Mesenchymal stem cell (in vitro differentiated cells and primary cell): Measurements from ENCODE around the gene PIP4K2A.
A peak's percentile ranks its signal among the peaks of the same experiment; 100 is the strongest.

Experiments
- DNase-seq: peaks from one replicate; pipeline ENCODE4 v3.0.0-alpha.2; 2013
- H2AFZ ChIP-seq: one replicate; pipeline ENCODE4 v1.6.1; 2013; ENCODE audit warnings: low read depth, mild to moderate bottlenecking, control low read depth, inconsistent platforms, low read length, moderate library complexity
- H2AK5ac ChIP-seq: 2 replicates; pipeline ENCODE4 v1.6.1; 2013; ENCODE audit warnings: low read length, moderate library complexity, mild to moderate bottlenecking, inconsistent platforms; ENCODE audit not compliant: severe bottlenecking
- H2BK120ac ChIP-seq: one replicate; pipeline ENCODE4 v1.6.1; 2013; ENCODE audit warnings: low read depth, mild to moderate bottlenecking, inconsistent platforms, low read length, moderate library complexity
- H2BK12ac ChIP-seq, 2 experiments: one replicate each; pipeline ENCODE4 v1.6.1; 2013; ENCODE audit warnings: inconsistent platforms in 2 of 2, low read length in 2 of 2, mild to moderate bottlenecking in 2 of 2, moderate library complexity in 2 of 2, control low read depth in 1 of 2
- H2BK15ac ChIP-seq: one replicate; pipeline ENCODE4 v1.6.1; 2013; ENCODE audit warnings: mild to moderate bottlenecking, low read depth, inconsistent platforms; ENCODE audit not compliant: poor library complexity, severe bottlenecking
- H2BK5ac ChIP-seq: 2 replicates; pipeline ENCODE4 v1.6.1; 2013; ENCODE audit warnings: low read depth, mild to moderate bottlenecking, low read length, control low read depth, inconsistent platforms; ENCODE audit not compliant: poor library complexity, severe bottlenecking
- H3K14ac ChIP-seq, 2 experiments: one replicate each; pipeline ENCODE4 v1.6.1; 2013; ENCODE audit warnings: inconsistent platforms in 2 of 2, low read length in 2 of 2, control low read depth in 1 of 2, mild to moderate bottlenecking in 1 of 2, moderate library complexity in 1 of 2
- H3K18ac ChIP-seq, 2 experiments: one replicate each; pipeline ENCODE4 v1.6.1; 2013; ENCODE audit warnings: inconsistent platforms in 2 of 2, low read length in 2 of 2, control low read depth in 1 of 2, low read depth in 1 of 2, mild to moderate bottlenecking in 1 of 2
- H3K23ac ChIP-seq, 2 experiments: one replicate each; pipeline ENCODE4 v1.6.1; 2013; ENCODE audit warnings: inconsistent platforms in 2 of 2, low read length in 2 of 2, mild to moderate bottlenecking in 2 of 2, moderate library complexity in 2 of 2, control low read depth in 1 of 2
- H3K27ac ChIP-seq: 2 replicates; pipeline ENCODE4 v1.5.1; 2013; ENCODE audit warnings: mild to moderate bottlenecking, moderate library complexity, low read length, control low read depth, inconsistent platforms; ENCODE audit not compliant: poor library complexity, severe bottlenecking
- H3K27me3 ChIP-seq, 2 experiments: 2 replicates each; pipeline versions ENCODE4 v1.6.1 to v1.7.0; 2013; ENCODE audit warnings: low read length in 2 of 2, mild to moderate bottlenecking in 2 of 2, moderate library complexity in 2 of 2, control low read depth in 1 of 2, inconsistent platforms in 1 of 2; ENCODE audit not compliant: control insufficient read depth in 1 of 2, insufficient read depth in 1 of 2
- H3K36me3 ChIP-seq, 2 experiments: 2 replicates each; pipeline versions ENCODE4 v1.6.1 to v1.7.0; 2013; ENCODE audit warnings: low read length in 2 of 2, control low read depth in 1 of 2, inconsistent platforms in 1 of 2, low read depth in 1 of 2, mild to moderate bottlenecking in 1 of 2; ENCODE audit not compliant: insufficient read depth in 2 of 2, control insufficient read depth in 1 of 2
- H3K4ac ChIP-seq, 2 experiments: one replicate each; pipeline ENCODE4 v1.6.1; 2013; ENCODE audit warnings: inconsistent platforms in 2 of 2, low read length in 2 of 2, mild to moderate bottlenecking in 2 of 2, moderate library complexity in 2 of 2, control low read depth in 1 of 2, low read depth in 1 of 2
- H3K4me1 ChIP-seq: 2 replicates; pipeline ENCODE4 v1.6.1; 2013; ENCODE audit warnings: low read depth, low read length, control low read depth; ENCODE audit not compliant: control insufficient read depth, insufficient read depth
- H3K4me2 ChIP-seq: 2 replicates; pipeline ENCODE4 v1.6.1; 2013; ENCODE audit warnings: low read length, mild to moderate bottlenecking, inconsistent platforms; ENCODE audit not compliant: poor library complexity, severe bottlenecking
- H3K4me3 ChIP-seq, 2 experiments: 2 replicates each; pipeline versions ENCODE4 v1.5.1 to v1.7.0; 2013; ENCODE audit warnings: low read length in 2 of 2, mild to moderate bottlenecking in 2 of 2, control low read depth in 1 of 2, low read depth in 1 of 2; ENCODE audit not compliant: insufficient read depth in 1 of 2
- H3K79me1 ChIP-seq: replicated peaks from 2 replicates; pipeline ENCODE4 v1.6.1; 2013; ENCODE audit warnings: mild to moderate bottlenecking, control low read depth, low read length, inconsistent platforms; ENCODE audit not compliant: poor library complexity, severe bottlenecking
- H3K9ac ChIP-seq: 2 replicates; pipeline ENCODE4 v1.7.0; 2013; ENCODE audit warnings: mild to moderate bottlenecking, low read length, moderate library complexity
- H3K9me3 ChIP-seq: 2 replicates; pipeline ENCODE4 v1.7.0; 2013; ENCODE audit warnings: mild to moderate bottlenecking, low read length; ENCODE audit not compliant: control insufficient read depth
- H4K8ac ChIP-seq: one replicate; pipeline ENCODE4 v1.6.1; 2013; ENCODE audit warnings: inconsistent platforms, mild to moderate bottlenecking, low read length, moderate library complexity
- H4K91ac ChIP-seq: one replicate; pipeline ENCODE4 v1.6.1; 2013; ENCODE audit warnings: mild to moderate bottlenecking, low read length, inconsistent platforms
- WGBS: methylation state at CpG from one replicate; pipeline ENCODE4 v1.1.7; 2013; ENCODE audit warnings: mixed read lengths; 5-methylcytosine and 5-hydroxymethylcytosine counted together

PIP4K2A gene

GRCh38 chr10:22704471-22704911, 9.9 kb downstream of the PIP4K2A start:
- Histone ChIP-seq H3K23ac (no peak overlapping the region), H3K27ac (no peak overlapping the region), H3K36me3 (peaks cover 0 to 4% of the 10 kb centered on the region in 2 experiments), H3K4me2 (no peak overlapping the region), H2AK5ac (no peak overlapping the region), H3K79me1 (peaks cover 26% of the 10 kb centered on the region), H3K18ac (no peak overlapping the region), H2BK5ac (no peak overlapping the region), H4K8ac (no peak overlapping the region), H3K14ac (no peak overlapping the region), H2AFZ (no peak overlapping the region), H3K9me3 (no peaks in the 10 kb centered on the region), H3K9ac (no peak overlapping the region), H4K91ac (no peak overlapping the region), H2BK15ac (no peak overlapping the region), H3K4ac (no peak overlapping the region), H2BK12ac (peak overlapping the region in 1 of 2 experiments; percentile 31), H2BK120ac (no peak overlapping the region), H3K4me1 (peaks cover 5% of the 10 kb centered on the region), H3K27me3 (no peaks in the 10 kb centered on the region), H3K4me3 (no peak overlapping the region)
- 94% methylated on average over 3 of the region's 4 CpGs for WGBS
- no peak for DNase-seq

GRCh38 chr10:22702348-22702747, 12.0 kb downstream of the PIP4K2A start:
- Histone ChIP-seq H3K27me3 (no peaks in the 10 kb centered on the region), H3K9me3 (no peaks in the 10 kb centered on the region), H3K9ac (no peak overlapping the region), H3K4me1 (peaks cover 5% of the 10 kb centered on the region), H2BK12ac (no peak overlapping the region), H2BK15ac (no peak overlapping the region), H3K18ac (no peak overlapping the region), H4K91ac (no peak overlapping the region), H2AFZ (no peak overlapping the region), H2BK5ac (no peak overlapping the region), H3K36me3 (peaks cover 0 to 4% of the 10 kb centered on the region in 2 experiments), H3K79me1 (peaks cover 23% of the 10 kb centered on the region), H3K4me2 (no peak overlapping the region), H2BK120ac (no peak overlapping the region), H3K14ac (no peak overlapping the region), H2AK5ac (no peak overlapping the region), H3K27ac (no peak overlapping the region), H3K23ac (no peak overlapping the region), H3K4ac (no peak overlapping the region), H3K4me3 (no peak overlapping the region), H4K8ac (no peak overlapping the region)
- 45% methylated on average over 3 of the region's 4 CpGs for WGBS
- DNase-seq = peak; percentile 68

- H3K4ac ChIP-seq = no peak overlapping the region
- H2BK120ac ChIP-seq = no peak overlapping the region
- H2BK12ac ChIP-seq = peak overlapping the region in 1 of 2 experiments; percentile 29
- H2AK5ac ChIP-seq = no peak overlapping the region
- no peak overlapping the region for H3K27ac ChIP-seq
- no peak overlapping the region for H2BK5ac ChIP-seq
- no peaks in the 10 kb centered on the region for H3K9me3 ChIP-seq
- H3K23ac ChIP-seq = no peak overlapping the region
- H3K14ac ChIP-seq = no peak overlapping the region
- H2BK15ac ChIP-seq = no peak overlapping the region
- H3K4me3 ChIP-seq = no peak overlapping the region
- no peak for DNase-seq
- 96% methylated on average over 3 of the region's 4 CpGs for WGBS
- H2AFZ ChIP-seq = no peak overlapping the region
- H4K91ac ChIP-seq = no peak overlapping the region
- H3K36me3 ChIP-seq = peaks cover 0 to 3% of the 10 kb centered on the region in 2 experiments
- H3K9ac ChIP-seq = no peak overlapping the region
- H3K4me2 ChIP-seq = no peak overlapping the region
- H3K4me1 ChIP-seq = peaks cover 4% of the 10 kb centered on the region
- no peaks in the 10 kb centered on the region for H3K27me3 ChIP-seq
- H3K79me1 ChIP-seq = peaks cover 22% of the 10 kb centered on the region
- no peak overlapping the region for H4K8ac ChIP-seq
- peak overlapping the region in 1 of 2 experiments; percentile 41 for H3K18ac ChIP-seq
These were observed 13.1 kb downstream of the PIP4K2A start for GRCh38 chr10:22701132-22701826.

- no peak overlapping the region for H3K23ac ChIP-seq
These were observed 13.9 kb downstream of the PIP4K2A start for GRCh38 chr10:22700489-22700888.

More at GRCh38 chr10:22700489-22700888, 13.9 kb downstream of the PIP4K2A start:
- peaks cover 21% of the 10 kb centered on the region for H3K79me1 ChIP-seq
- no peak overlapping the region for H4K91ac ChIP-seq
- H3K4me2 ChIP-seq = no peak overlapping the region
- no peaks in the 10 kb centered on the region for H3K9me3 ChIP-seq
- H2BK15ac ChIP-seq = no peak overlapping the region
- peaks cover 3% of the 10 kb centered on the region for H3K4me1 ChIP-seq
- no peak overlapping the region for H2BK120ac ChIP-seq
- H2AFZ ChIP-seq = no peak overlapping the region
- no peak overlapping the region for H3K18ac ChIP-seq
- no peak overlapping the region for H2AK5ac ChIP-seq
- no peak overlapping the region for H4K8ac ChIP-seq
- H3K4ac ChIP-seq = no peak overlapping the region
- DNase-seq = no peak
- H3K14ac ChIP-seq = no peak overlapping the region
- H3K9ac ChIP-seq = no peak overlapping the region
- H3K36me3 ChIP-seq = no peaks in the 10 kb centered on the region
- WGBS = 97% methylated on average over 4 of the region's 5 CpGs
- H3K4me3 ChIP-seq = no peak overlapping the region
- H3K27ac ChIP-seq = no peak overlapping the region
- H3K27me3 ChIP-seq = no peaks in the 10 kb centered on the region
- no peak overlapping the region for H2BK12ac ChIP-seq
- H2BK5ac ChIP-seq = no peak overlapping the region
